Measurements from ENCODE around the gene TBC1D4. TPM values are rescaled to one million over a fixed set of nuclear protein-coding genes. Genes with fewer than 3 reads are reported as not detected.

TBC1D4 gene
- total and polyA plus RNA-seq, 10 of the 15 experiments (the other 5 are each of a cell fraction or from before 2014, with no cell fraction given) = 11.0 to 38.6 (median 25.5) TPM

- no peaks in the 10 kb centered on the region for H3K36me3 ChIP-seq (ENCODE audit: control insufficient read depth in 2 of 2, insufficient read depth in 2 of 2, low read length in 1 of 2)
- ATAC-seq (no peak), DNase-seq (ENCODE audit: low read depth, low spot score) (no peak), FAIRE-seq (no peak)
- no peak overlapping the region for H3K4me2 ChIP-seq (ENCODE audit: control insufficient read depth, insufficient read depth)
- peaks cover 48% of the 10 kb centered on the region for H3K79me2 ChIP-seq (ENCODE audit: control insufficient read depth, insufficient read depth, low read length)
- H3K4me3 ChIP-seq = no peak overlapping the region
- ChIA-PET POLR2A (no interaction called here), CTCF (interaction anchor here (0.6 to 1.7 kb wide), 4 partner anchors 14 to 102 kb away, joined by 3 to 4 read pairs (median 4); no protein-coding TSS in a partner anchor), RAD21 (ENCODE audit: unreplicated experiment) (interaction anchor here (0.6 to 1.4 kb wide), 4 partner anchors 12 to 135 kb away, joined by 3 to 4 read pairs (median 3); no protein-coding TSS in a partner anchor), SMC1A (ENCODE audit: uncharacterized antibody, unreplicated experiment) (interaction anchor here (0.8 to 2.0 kb wide), 8 partner anchors 12 to 108 kb away, joined by 3 to 10 read pairs (median 3); no protein-coding TSS in a partner anchor)
- in situ Hi-C loops (cut with MboI) = no loop called here
- no TSS peak for BruUV-seq (replicated peaks)
- peaks cover 12% of the 10 kb centered on the region for H3K4me1 ChIP-seq (ENCODE audit: control insufficient read depth, insufficient read depth, low read length)
- TF ChIP-seq MYB (IDR thresholded peaks at IDR 0.05; ENCODE audit: borderline replicate concordance, low read depth, low read length) (no peak), BCL11A (IDR thresholded peaks at IDR 0.05; ENCODE audit: low read depth, low read length) (no peak), PRDM15 (CRISPR knock-in tag; IDR thresholded peaks at IDR 0.05) (no peak), NFIC (IDR thresholded peaks at IDR 0.05; ENCODE audit: low read depth, low read length) (no peak), IRF4 (IDR thresholded peaks at IDR 0.05; ENCODE audit: low read depth, low read length) (no peak), SP1 (IDR thresholded peaks at IDR 0.05; ENCODE audit: low read depth, low read length) (no peak), CBX5 (IDR thresholded peaks at IDR 0.05; ENCODE audit: low read depth) (no peak), CBFB (IDR thresholded peaks at IDR 0.05; ENCODE audit: low read depth) (no peak), SREBF2 (IDR thresholded peaks at IDR 0.05; ENCODE audit: low read length) (no peak), ASH2L (IDR thresholded peaks at IDR 0.05; ENCODE audit: borderline replicate concordance, low read depth) (no peak), MLLT1 (IDR thresholded peaks at IDR 0.05) (no peak), SMARCA5 (IDR thresholded peaks at IDR 0.05) (no peak)
- H3K9me3 ChIP-seq (replicated peaks; ENCODE audit: control insufficient read depth, insufficient read depth, low read length) = no peaks in the 10 kb centered on the region; the same call in 2 of the 3 replicates
- H2AFZ ChIP-seq (ENCODE audit: control insufficient read depth, low read depth, low read length) = no peak overlapping the region
- no peaks in the 10 kb centered on the region for H4K20me1 ChIP-seq (ENCODE audit: control insufficient read depth, insufficient read depth)
- H3K9ac ChIP-seq (ENCODE audit: control insufficient read depth, insufficient read depth, low read length) = no peak overlapping the region
- no peak overlapping the region for H3K27ac ChIP-seq (ENCODE audit: control insufficient read depth, insufficient read depth)
- H3K27me3 ChIP-seq (replicated peaks in 1 of 2; ENCODE audit: control insufficient read depth in 2 of 2, insufficient read depth in 2 of 2, low read length in 1 of 2) = no peaks in the 10 kb centered on the region
- WGBS (ENCODE audit: insufficient coverage, insufficient replicate concordance, low lambda C conversion rate, missing lambda C conversion rate) = 56% methylated on average over 2 of the region's 2 CpGs
- intact Hi-C loops (cut with micrococcal nuclease; ENCODE audit: unreplicated experiment) = no loop called here
These were observed 7.0 kb downstream of the TBC1D4 start for GRCh38 chr13:75474956-75475355.

Data from GM12878 (cell line).